Activated naive CD4-positive, alpha-beta T cell treated with anti-CD3 and anti-CD28 coated beads, Interleukin-2, amount 10 ng/mL, durations not matched to agents 7 days and 5 days (primary cell): ENCODE measurements around the gene EPDR1.

Experiments used
- CTCF ChIA-PET: fragments of 350-600 bp; sonication (Branson Sonifier 250); formaldehyde crosslinking; loops from one replicate; lab custom pipeline; 2021; ENCODE audit warnings: antibody characterized with exemption; lab: Charles Lee
- DNase-seq: peaks from one replicate; pipeline ENCODE4 v3.0.0-alpha.2; 2020
- H3K27ac Mint-ChIP-seq: one replicate; pipeline ENCODE4 v1.8.0; 2021; ENCODE audit warnings: mild to moderate bottlenecking, moderate library complexity, mixed read lengths
- H3K27me3 Mint-ChIP-seq: one replicate; pipeline ENCODE4 v1.8.0; 2021; ENCODE audit warnings: mild to moderate bottlenecking, mixed read lengths
- H3K36me3 Mint-ChIP-seq: one replicate; pipeline ENCODE4 v1.8.0; 2021; ENCODE audit warnings: mixed read lengths
- H3K4me1 Mint-ChIP-seq: one replicate; pipeline ENCODE4 v1.8.0; 2021; ENCODE audit warnings: mixed read lengths
- H3K4me3 Mint-ChIP-seq: one replicate; pipeline ENCODE4 v1.8.0; 2021; ENCODE audit warnings: mild to moderate bottlenecking, moderate library complexity, mixed read lengths
- H3K9me3 Mint-ChIP-seq: one replicate; pipeline ENCODE4 v1.8.0; 2021; ENCODE audit warnings: mixed read lengths

Gene EPDR1

DNA sequence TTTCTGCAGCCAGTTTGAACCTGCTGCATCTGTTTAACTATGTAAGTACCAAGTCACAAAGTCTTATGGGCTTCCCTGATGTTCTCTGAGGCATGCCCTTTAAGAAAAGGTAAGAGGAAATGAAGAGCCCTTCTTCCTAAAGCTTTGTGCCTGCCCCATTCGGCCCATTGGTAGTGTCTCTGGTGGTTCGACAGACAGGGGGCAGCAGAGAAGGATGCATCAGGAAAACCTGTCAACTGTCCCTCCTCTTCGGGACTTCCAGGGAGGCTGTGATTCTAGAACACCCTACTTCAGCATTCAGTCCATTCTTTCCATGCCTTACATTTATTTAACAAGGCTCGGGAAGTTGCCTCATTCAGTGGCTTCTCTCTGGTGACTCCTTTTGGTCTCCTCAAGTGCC is 1.9 kb upstream of the EPDR1 start:
- CTCF ChIA-PET: interaction anchor here (0.6 to 1.7 kb wide), 5 partner anchors 9 to 19 kb away, joined by 3 to 9 read pairs (median 4); no protein-coding TSS in a partner anchor
- no peak for DNase-seq
- Mint-ChIP-seq H3K36me3 (no peaks in the 10 kb centered on the region), H3K4me1 (peaks cover 19% of the 10 kb centered on the region), H3K4me3 (no peak overlapping the region), H3K27ac (no peak overlapping the region), H3K9me3 (no peaks in the 10 kb centered on the region), H3K27me3 (peaks cover 86% of the 10 kb centered on the region)

DNA sequence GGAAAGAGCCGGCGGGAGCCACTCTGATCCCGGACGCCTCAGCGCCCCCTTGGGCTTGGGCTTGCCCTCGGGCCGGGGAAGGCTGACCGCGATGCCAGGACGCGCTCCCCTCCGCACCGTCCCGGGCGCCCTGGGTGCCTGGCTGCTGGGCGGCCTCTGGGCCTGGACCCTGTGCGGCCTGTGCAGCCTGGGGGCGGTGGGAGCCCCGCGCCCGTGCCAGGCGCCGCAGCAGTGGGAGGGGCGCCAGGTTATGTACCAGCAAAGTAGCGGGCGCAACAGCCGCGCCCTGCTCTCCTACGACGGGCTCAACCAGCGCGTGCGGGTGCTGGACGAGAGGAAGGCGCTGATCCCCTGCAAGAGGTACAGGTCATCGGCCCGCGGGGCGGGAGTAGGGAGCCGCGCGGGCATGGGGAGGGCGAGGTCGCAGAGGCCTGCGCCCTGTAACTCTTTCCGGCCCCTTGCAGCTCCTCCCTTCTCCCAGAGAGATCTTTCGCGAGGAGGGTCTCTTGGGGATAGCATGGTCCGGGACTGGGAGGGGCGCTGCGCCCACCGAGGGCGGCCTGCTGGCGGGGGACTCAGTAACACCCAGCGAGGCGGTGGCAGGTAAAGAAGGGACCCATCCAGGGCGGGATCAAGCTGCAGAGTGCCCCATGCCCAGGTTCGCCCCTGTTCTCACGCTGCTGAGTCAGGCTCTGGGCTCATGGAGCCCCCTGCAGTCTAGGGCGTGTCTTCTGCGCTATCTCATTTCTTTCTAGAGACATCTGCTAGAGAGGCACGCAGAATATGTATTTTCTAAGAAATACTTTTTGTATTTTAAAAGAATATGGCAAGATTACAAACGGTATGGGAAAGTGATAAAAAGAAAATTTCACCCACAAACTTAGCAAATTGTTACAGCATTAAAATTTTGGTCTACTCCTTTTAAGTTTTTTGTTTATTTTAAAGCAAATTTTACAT is 687 bp downstream of the EPDR1 start:
- peaks cover 18% of the 10 kb centered on the region for H3K4me1 Mint-ChIP-seq
- H3K4me3 Mint-ChIP-seq: peak overlapping the region; percentile 67
- H3K27me3 Mint-ChIP-seq: peaks cover 63% of the 10 kb centered on the region
- CTCF ChIA-PET: no interaction called here
- peaks cover 1% of the 10 kb centered on the region for H3K9me3 Mint-ChIP-seq
- no peak overlapping the region for H3K27ac Mint-ChIP-seq
- H3K36me3 Mint-ChIP-seq: no peaks in the 10 kb centered on the region
- DNase-seq: peak; percentile 24

- peaks cover 2% of the 10 kb centered on the region for H3K9me3 Mint-ChIP-seq
- CTCF ChIA-PET: no interaction called here
- H3K27ac Mint-ChIP-seq: no peak overlapping the region
- no peak overlapping the region for H3K4me3 Mint-ChIP-seq
- H3K36me3 Mint-ChIP-seq: no peaks in the 10 kb centered on the region
- peaks cover 56% of the 10 kb centered on the region for H3K27me3 Mint-ChIP-seq
- DNase-seq: no peak
- H3K4me1 Mint-ChIP-seq: peaks cover 16% of the 10 kb centered on the region
Observed at GRCh38 chr7:37921876-37922275, 1.4 kb downstream of the EPDR1 start.

DNA sequence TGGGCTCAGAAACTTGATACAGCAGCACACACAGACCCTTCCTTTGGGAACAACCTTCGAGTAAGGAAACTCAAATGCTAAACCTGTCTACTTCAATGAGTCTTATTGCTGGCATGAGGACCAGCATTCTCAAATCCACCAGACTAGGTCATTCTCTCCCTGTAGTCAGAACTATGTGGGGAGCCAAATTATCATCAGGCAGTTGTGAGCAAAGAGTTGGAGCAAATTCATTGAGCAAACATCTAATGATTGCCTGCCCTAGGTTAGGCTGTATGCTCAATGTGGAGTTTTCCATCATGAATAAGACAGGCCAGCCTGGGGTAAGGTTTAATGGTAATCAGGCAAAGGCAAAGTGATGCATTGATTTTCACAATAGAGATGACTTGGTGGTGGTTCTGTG is 3.6 kb downstream of the EPDR1 start:
- Mint-ChIP-seq H3K27ac (no peak overlapping the region), H3K4me1 (peaks cover 10% of the 10 kb centered on the region), H3K9me3 (peaks cover 2% of the 10 kb centered on the region), H3K36me3 (no peaks in the 10 kb centered on the region), H3K4me3 (no peak overlapping the region), H3K27me3 (peaks cover 37% of the 10 kb centered on the region)
- CTCF ChIA-PET: no interaction called here
- DNase-seq: no peak

GRCh38 chr7:37924491-37925041 is 4.1 kb downstream of the EPDR1 start:
- Mint-ChIP-seq H3K9me3 (peaks cover 2% of the 10 kb centered on the region), H3K4me1 (peaks cover 10% of the 10 kb centered on the region), H3K4me3 (no peak overlapping the region), H3K27me3 (peaks cover 31% of the 10 kb centered on the region), H3K36me3 (no peaks in the 10 kb centered on the region), H3K27ac (no peak overlapping the region)
- CTCF ChIA-PET: no interaction called here
- no peak for DNase-seq

DNA sequence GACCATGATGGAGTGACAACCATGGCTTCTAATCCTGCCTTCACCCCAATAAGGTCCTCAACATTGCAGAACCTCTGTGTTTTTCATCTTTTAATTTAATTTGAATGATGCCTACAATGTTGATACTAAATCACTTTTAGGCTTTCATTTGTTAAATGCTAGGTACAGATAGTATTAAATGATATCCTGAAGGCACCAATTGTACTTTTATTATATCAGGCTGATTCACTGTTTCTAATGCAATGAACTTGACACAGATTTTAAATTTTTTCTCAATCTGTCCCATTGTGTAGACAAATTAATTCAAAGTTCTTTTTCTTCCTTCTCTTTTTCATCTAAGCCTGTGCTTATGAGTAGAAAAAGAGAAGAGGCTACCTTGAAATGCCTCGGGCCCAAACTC is 5.2 kb downstream of the EPDR1 start:
- Mint-ChIP-seq H3K9me3 (peaks cover 2% of the 10 kb centered on the region), H3K4me3 (no peak overlapping the region), H3K36me3 (no peaks in the 10 kb centered on the region), H3K4me1 (peaks cover 4% of the 10 kb centered on the region), H3K27ac (no peak overlapping the region), H3K27me3 (peaks cover 21% of the 10 kb centered on the region)
- CTCF ChIA-PET: no interaction called here
- DNase-seq: no peak

DNA sequence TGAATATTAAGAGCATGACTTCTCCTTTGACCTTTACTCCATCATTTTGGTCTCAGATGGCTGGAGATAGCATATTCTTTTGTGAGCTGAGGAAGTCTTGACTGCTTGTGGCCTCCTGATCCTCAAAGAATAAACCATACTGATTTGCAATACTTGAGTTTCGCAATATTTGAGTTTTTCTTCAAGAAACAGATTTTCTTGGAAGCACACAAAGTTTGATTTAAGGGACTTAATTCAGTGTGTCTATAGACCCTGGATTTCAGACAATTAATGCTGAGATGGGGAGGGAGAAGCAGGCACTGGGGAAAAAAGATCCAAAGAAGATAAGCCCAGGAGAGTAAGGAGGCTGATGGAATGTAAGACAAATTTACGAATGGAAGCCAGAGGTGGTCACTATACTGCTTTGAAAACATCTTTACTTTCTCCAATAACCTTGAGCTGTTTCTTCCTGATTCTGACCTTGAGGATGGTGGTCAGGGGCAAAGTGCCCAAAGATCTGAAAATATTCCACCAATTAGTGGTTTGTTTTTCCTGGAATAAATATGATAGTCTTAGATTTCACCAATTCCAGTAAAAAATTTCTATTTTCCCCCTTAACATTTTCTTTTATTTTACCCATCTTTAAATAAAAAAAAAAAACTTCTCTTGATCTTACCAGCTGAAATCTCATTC is 7.5 kb downstream of the EPDR1 start:
- CTCF ChIA-PET: interaction anchor here (0.6 kb wide), 1 partner anchor 10 kb away, joined by 3 read pairs; no protein-coding TSS in a partner anchor
- Mint-ChIP-seq H3K36me3 (no peaks in the 10 kb centered on the region), H3K27me3 (peaks cover 3% of the 10 kb centered on the region), H3K9me3 (peaks cover 2% of the 10 kb centered on the region), H3K27ac (no peak overlapping the region), H3K4me1 (no peaks in the 10 kb centered on the region), H3K4me3 (no peak overlapping the region)
- DNase-seq: no peak

GRCh38 chr7:37928878-37929277 is 8.4 kb downstream of the EPDR1 start:
- no peak overlapping the region for H3K4me3 Mint-ChIP-seq
- no peak overlapping the region for H3K27ac Mint-ChIP-seq
- H3K27me3 Mint-ChIP-seq: no peaks in the 10 kb centered on the region
- CTCF ChIA-PET: no interaction called here
- DNase-seq: no peak
- H3K36me3 Mint-ChIP-seq: no peaks in the 10 kb centered on the region
- peaks cover 2% of the 10 kb centered on the region for H3K9me3 Mint-ChIP-seq
- H3K4me1 Mint-ChIP-seq: no peaks in the 10 kb centered on the region

DNA sequence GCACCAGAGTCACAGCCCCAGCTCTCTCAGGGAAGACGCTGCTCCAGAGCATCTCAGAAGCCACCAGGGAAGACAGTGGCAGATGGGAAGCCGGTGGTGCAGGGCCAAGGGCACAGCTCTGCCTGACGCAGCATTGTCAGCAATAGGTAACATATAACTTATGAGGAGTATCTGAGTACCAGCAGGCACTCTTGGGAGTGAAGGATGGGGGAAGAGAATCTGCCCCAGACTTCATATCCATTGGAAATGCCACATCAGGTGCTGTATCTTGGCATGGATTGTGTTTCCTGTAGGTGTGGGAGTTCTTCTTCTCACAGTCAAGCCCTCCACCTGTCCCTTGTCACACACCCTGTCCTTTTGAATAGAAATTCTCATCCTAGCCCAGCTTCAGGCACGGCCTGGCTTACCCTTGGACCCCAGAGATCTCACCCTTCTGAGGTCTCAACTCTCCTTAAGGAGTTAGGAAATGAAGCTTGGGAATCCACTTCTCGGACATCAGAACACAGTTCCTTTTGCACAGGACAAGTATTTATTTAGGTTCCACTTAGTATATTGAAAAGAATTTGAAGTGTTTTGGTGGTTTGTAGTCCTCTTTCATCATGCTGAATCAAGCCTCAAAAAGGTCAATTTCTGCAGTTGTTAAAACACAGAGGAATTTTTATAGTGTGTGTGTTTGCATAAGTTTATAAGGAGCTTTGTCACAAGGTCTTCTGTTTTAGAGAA is 9.9 kb downstream of the EPDR1 start:
- Mint-ChIP-seq H3K27me3 (no peaks in the 10 kb centered on the region), H3K4me1 (no peaks in the 10 kb centered on the region), H3K36me3 (no peaks in the 10 kb centered on the region), H3K27ac (no peak overlapping the region), H3K4me3 (no peak overlapping the region), H3K9me3 (peaks cover 2% of the 10 kb centered on the region)
- DNase-seq: no peak
- CTCF ChIA-PET: no interaction called here

DNA sequence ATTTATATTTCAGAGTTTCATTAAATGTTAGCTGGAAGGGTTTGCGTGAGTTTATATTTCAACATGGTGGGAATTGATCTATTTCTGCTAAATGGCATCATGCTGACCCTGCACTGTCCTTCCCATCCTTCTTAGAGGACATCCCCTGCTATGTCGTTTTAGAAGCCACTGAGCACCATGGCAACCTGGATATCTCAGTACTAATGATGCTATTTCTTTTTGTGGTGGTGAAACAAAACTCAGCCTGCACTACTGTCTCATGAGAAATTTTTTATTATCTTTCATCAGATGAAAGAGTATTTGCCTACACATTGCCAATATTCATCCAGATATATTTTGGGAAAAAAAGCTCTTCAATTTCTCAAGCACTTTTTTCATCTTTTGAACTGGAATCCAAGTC is 12.1 kb downstream of the EPDR1 start:
- Mint-ChIP-seq H3K4me1 (no peaks in the 10 kb centered on the region), H3K27ac (no peak overlapping the region), H3K36me3 (no peaks in the 10 kb centered on the region), H3K27me3 (no peaks in the 10 kb centered on the region), H3K4me3 (no peak overlapping the region), H3K9me3 (no peaks in the 10 kb centered on the region)
- CTCF ChIA-PET: interaction anchor here (1.8 kb wide), 1 partner anchor 15 kb away, joined by 4 read pairs; no protein-coding TSS in a partner anchor
- no peak for DNase-seq

GRCh38 chr7:37933018-37933566 is 12.7 kb downstream of the EPDR1 start:
- Mint-ChIP-seq H3K4me1 (no peaks in the 10 kb centered on the region), H3K4me3 (no peak overlapping the region), H3K36me3 (no peaks in the 10 kb centered on the region), H3K27me3 (no peaks in the 10 kb centered on the region), H3K27ac (no peak overlapping the region), H3K9me3 (no peaks in the 10 kb centered on the region)
- CTCF ChIA-PET: interaction anchor here (1.8 kb wide), 1 partner anchor 15 kb away, joined by 4 read pairs; no protein-coding TSS in a partner anchor
- no peak for DNase-seq

GRCh38 chr7:37942934-37943610 is 22.6 kb downstream of the EPDR1 start:
- Mint-ChIP-seq H3K27ac (no peak overlapping the region), H3K27me3 (no peaks in the 10 kb centered on the region), H3K36me3 (no peaks in the 10 kb centered on the region), H3K4me3 (no peak overlapping the region), H3K9me3 (no peaks in the 10 kb centered on the region), H3K4me1 (no peaks in the 10 kb centered on the region)
- no peak for DNase-seq
- CTCF ChIA-PET: no interaction called here
